ENCODE measurements around the gene PYGL. TPM values are rescaled to one million over a fixed set of nuclear protein-coding genes. Genes with fewer than 3 reads are reported as not detected.

PYGL gene
- total and polyA plus RNA-seq, 2 experiments from 2014 or later = 57.6 to 93.8 TPM

DNA sequence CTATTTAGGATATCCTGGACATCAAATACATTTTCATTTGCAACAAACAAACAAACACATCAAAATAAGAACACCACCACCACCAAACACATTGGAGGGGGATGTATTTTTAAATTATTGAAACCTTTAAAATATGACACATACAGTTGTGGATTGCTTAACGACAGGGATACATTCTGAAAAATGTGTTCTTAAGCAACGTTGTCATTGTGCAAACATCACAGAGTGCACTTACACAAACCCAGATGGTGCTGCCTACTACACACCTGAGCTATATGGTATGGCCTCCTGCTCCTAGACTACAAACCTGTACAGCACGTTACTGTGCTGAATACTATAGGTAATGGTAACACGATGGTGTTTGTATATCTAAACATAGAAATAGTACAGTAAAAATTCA lies 19.4 kb downstream of the PYGL start (continued):
- no peak for TF ChIP-seq EZH2phosphoT487 (IDR thresholded peaks at IDR 0.05; ENCODE audit: unreplicated experiment)
- no peak for TF ChIP-seq CREB1 (CRISPR knock-in tag; IDR thresholded peaks at IDR 0.05; ENCODE audit: low read depth)
- no peak for TF ChIP-seq ZNF114 (CRISPR knock-in tag; IDR thresholded peaks at IDR 0.05)
- TF ChIP-seq, protein P1, sequence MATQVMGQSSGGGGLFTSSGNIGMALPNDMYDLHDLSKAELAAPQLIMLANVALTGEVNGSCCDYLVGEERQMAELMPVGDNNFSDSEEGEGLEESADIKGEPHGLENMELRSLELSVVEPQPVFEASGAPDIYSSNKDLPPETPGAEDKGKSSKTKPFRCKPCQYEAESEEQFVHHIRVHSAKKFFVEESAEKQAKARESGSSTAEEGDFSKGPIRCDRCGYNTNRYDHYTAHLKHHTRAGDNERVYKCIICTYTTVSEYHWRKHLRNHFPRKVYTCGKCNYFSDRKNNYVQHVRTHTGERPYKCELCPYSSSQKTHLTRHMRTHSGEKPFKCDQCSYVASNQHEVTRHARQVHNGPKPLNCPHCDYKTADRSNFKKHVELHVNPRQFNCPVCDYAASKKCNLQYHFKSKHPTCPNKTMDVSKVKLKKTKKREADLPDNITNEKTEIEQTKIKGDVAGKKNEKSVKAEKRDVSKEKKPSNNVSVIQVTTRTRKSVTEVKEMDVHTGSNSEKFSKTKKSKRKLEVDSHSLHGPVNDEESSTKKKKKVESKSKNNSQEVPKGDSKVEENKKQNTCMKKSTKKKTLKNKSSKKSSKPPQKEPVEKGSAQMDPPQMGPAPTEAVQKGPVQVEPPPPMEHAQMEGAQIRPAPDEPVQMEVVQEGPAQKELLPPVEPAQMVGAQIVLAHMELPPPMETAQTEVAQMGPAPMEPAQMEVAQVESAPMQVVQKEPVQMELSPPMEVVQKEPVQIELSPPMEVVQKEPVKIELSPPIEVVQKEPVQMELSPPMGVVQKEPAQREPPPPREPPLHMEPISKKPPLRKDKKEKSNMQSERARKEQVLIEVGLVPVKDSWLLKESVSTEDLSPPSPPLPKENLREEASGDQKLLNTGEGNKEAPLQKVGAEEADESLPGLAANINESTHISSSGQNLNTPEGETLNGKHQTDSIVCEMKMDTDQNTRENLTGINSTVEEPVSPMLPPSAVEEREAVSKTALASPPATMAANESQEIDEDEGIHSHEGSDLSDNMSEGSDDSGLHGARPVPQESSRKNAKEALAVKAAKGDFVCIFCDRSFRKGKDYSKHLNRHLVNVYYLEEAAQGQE (IDR thresholded peaks at IDR 0.05; ENCODE audit: unreplicated experiment) = no peak
- no peak for TF ChIP-seq ZNF331 (CRISPR knock-in tag; IDR thresholded peaks at IDR 0.05; ENCODE audit: low read depth)
- no peak for TF ChIP-seq JUNB (IDR thresholded peaks at IDR 0.05; ENCODE audit: unreplicated experiment)
- no peak for TF ChIP-seq EZH2 (IDR thresholded peaks at IDR 0.05; ENCODE audit: low read depth, unreplicated experiment)
- no peak for TF ChIP-seq CTCF (conservative IDR thresholded peaks at IDR 0.05; ENCODE audit: low read depth in 2 of 2)

GRCh38 chr14:50924236-50924635 lies 20.0 kb downstream of the PYGL start:
- Mint-ChIP-seq H3K36me3 (ENCODE audit: low read depth) (peaks cover 23% of the 10 kb centered on the region), H3K27ac (no peak overlapping the region), H3K27me3 (ENCODE audit: insufficient read depth, low read depth, poor library complexity) (peaks cover 3% of the 10 kb centered on the region), H3K4me1 (peaks cover 16% of the 10 kb centered on the region), H3K4me3 (no peak overlapping the region), H3K9me3 (no peaks in the 10 kb centered on the region)
- Histone ChIP-seq H3K36me3 (ENCODE audit: insufficient read depth) (peaks cover 11% of the 10 kb centered on the region), H3K4me3 (no peak overlapping the region), H3K4me2 (no peak overlapping the region), H4K20me1 (replicated peaks; ENCODE audit: insufficient read depth) (no peaks in the 10 kb centered on the region), H3K27ac (ENCODE audit: low read depth) (no peak overlapping the region), H3F3A (replicated peaks; ENCODE audit: low read depth) (no peaks in the 10 kb centered on the region), H3K79me2 (replicated peaks; ENCODE audit: insufficient read depth) (no peaks in the 10 kb centered on the region), H3K4me1 (ENCODE audit: insufficient read depth) (peaks cover 17% of the 10 kb centered on the region; the same call in 1 of the 2 replicates), H3K9me2 (ENCODE audit: insufficient read depth) (no peaks in the 10 kb centered on the region), H3K27me3 (ENCODE audit: insufficient read depth) (no peaks in the 10 kb centered on the region), H2AFZ (no peak overlapping the region)
- DNase-seq (ENCODE audit: low spot score) (no peak), ATAC-seq (no peak)
- TF ChIP-seq EZH2phosphoT487 (IDR thresholded peaks at IDR 0.05; ENCODE audit: unreplicated experiment) (no peak), POLR2AphosphoS5 (IDR thresholded peaks at IDR 0.05; ENCODE audit: low read depth) (no peak), EZH2 (IDR thresholded peaks at IDR 0.05; ENCODE audit: low read depth, unreplicated experiment) (no peak), CTCF (conservative IDR thresholded peaks at IDR 0.05; ENCODE audit: low read depth in 2 of 2) (no peak), CREB1 (CRISPR knock-in tag; IDR thresholded peaks at IDR 0.05; ENCODE audit: low read depth) (no peak), ZNF114 (CRISPR knock-in tag; IDR thresholded peaks at IDR 0.05) (no peak), ZNF331 (CRISPR knock-in tag; IDR thresholded peaks at IDR 0.05; ENCODE audit: low read depth) (no peak), NANOG (IDR thresholded peaks at IDR 0.05; ENCODE audit: borderline replicate concordance) (no peak), STAT1 (IDR thresholded peaks at IDR 0.05; ENCODE audit: unreplicated experiment) (no peak)
- TF ChIP-seq, protein P2, sequence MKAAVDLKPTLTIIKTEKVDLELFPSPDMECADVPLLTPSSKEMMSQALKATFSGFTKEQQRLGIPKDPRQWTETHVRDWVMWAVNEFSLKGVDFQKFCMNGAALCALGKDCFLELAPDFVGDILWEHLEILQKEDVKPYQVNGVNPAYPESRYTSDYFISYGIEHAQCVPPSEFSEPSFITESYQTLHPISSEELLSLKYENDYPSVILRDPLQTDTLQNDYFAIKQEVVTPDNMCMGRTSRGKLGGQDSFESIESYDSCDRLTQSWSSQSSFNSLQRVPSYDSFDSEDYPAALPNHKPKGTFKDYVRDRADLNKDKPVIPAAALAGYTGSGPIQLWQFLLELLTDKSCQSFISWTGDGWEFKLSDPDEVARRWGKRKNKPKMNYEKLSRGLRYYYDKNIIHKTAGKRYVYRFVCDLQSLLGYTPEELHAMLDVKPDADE (IDR thresholded peaks at IDR 0.05) = no peak

Measured in GM23338 (cell line).